ENCODE results near the gene ANKRD28.

ANKRD28 gene

GRCh38 chr3:15820911-15821310 lies 23.1 kb upstream of the ANKRD28 start:
- Histone ChIP-seq H3K27me3 (replicated peaks; ENCODE audit: insufficient read depth, low read length) (no peaks in the 10 kb centered on the region), H4K20me1 (ENCODE audit: insufficient read depth, low read length) (no peaks in the 10 kb centered on the region), H3K9ac (ENCODE audit: low read length) (no peak overlapping the region), H3K36me3 (replicated peaks; ENCODE audit: insufficient read depth, low read length) (no peaks in the 10 kb centered on the region), H3K9me2 (replicated peaks; ENCODE audit: insufficient read depth, low read length) (no peaks in the 10 kb centered on the region), H3F3A (ENCODE audit: insufficient read depth, low read length) (peaks cover 21% of the 10 kb centered on the region; the same call in 1 of the 2 replicates), H2AFZ (ENCODE audit: low read length) (no peak overlapping the region), H3K27ac (ENCODE audit: low read length) (no peak overlapping the region), H3K9me3 (replicated peaks; ENCODE audit: insufficient read depth, low read length) (no peaks in the 10 kb centered on the region), H3K79me2 (ENCODE audit: low read length) (peaks cover 98% of the 10 kb centered on the region), H3K4me1 (ENCODE audit: low read length) (peaks cover 31% of the 10 kb centered on the region), H3K4me3 (ENCODE audit: low read length) (no peak overlapping the region), H3K4me2 (ENCODE audit: low read depth, low read length) (no peak overlapping the region)
- TF ChIP-seq EZH2phosphoT487 (IDR thresholded peaks at IDR 0.05; ENCODE audit: low read length) (no peak), EZH2 (optimal IDR thresholded peaks at IDR 0.05; ENCODE audit: low read depth, low read length) (no peak)
- no peak for DNase-seq

- no peak for DNase-seq
- H4K20me1 ChIP-seq (ENCODE audit: insufficient read depth, low read length) = no peaks in the 10 kb centered on the region
- peaks cover 95% of the 10 kb centered on the region for H3K79me2 ChIP-seq (ENCODE audit: low read length)
- H3K27me3 ChIP-seq (replicated peaks; ENCODE audit: insufficient read depth, low read length) = no peaks in the 10 kb centered on the region
- no peaks in the 10 kb centered on the region for H3K36me3 ChIP-seq (replicated peaks; ENCODE audit: insufficient read depth, low read length)
- no peak overlapping the region for H3K4me3 ChIP-seq (ENCODE audit: low read length)
- H3K9ac ChIP-seq (ENCODE audit: low read length) = no peak overlapping the region
- peaks cover 31% of the 10 kb centered on the region for H3K4me1 ChIP-seq (ENCODE audit: low read length)
- H3K4me2 ChIP-seq (ENCODE audit: low read depth, low read length) = no peak overlapping the region
- H3K27ac ChIP-seq (ENCODE audit: low read length) = no peak overlapping the region
- no peak for TF ChIP-seq CTCF (IDR thresholded peaks at IDR 0.05; ENCODE audit: low read length)
- no peak for TF ChIP-seq EZH2 (optimal IDR thresholded peaks at IDR 0.05; ENCODE audit: low read depth, low read length)
- no peak overlapping the region for H2AFZ ChIP-seq (ENCODE audit: low read length)
- H3F3A ChIP-seq (ENCODE audit: insufficient read depth, low read length) = peaks cover 21% of the 10 kb centered on the region; the same call in 1 of the 2 replicates
- H3K9me3 ChIP-seq (replicated peaks; ENCODE audit: insufficient read depth, low read length) = no peaks in the 10 kb centered on the region
- H3K9me2 ChIP-seq (replicated peaks; ENCODE audit: insufficient read depth, low read length) = no peaks in the 10 kb centered on the region
Observed at GRCh38 chr3:15819576-15819975, 21.8 kb upstream of the ANKRD28 start.

GRCh38 chr3:15819043-15819442 lies 21.3 kb upstream of the ANKRD28 start:
- Histone ChIP-seq H3K9me3 (replicated peaks; ENCODE audit: insufficient read depth, low read length) (no peaks in the 10 kb centered on the region), H3K4me3 (ENCODE audit: low read length) (no peak overlapping the region)

More at GRCh38 chr3:15819043-15819442, 21.3 kb upstream of the ANKRD28 start:
- Histone ChIP-seq H3K36me3 (replicated peaks; ENCODE audit: insufficient read depth, low read length) (no peaks in the 10 kb centered on the region), H4K20me1 (ENCODE audit: insufficient read depth, low read length) (no peaks in the 10 kb centered on the region), H2AFZ (ENCODE audit: low read length) (no peak overlapping the region), H3K4me1 (ENCODE audit: low read length) (peaks cover 31% of the 10 kb centered on the region), H3K4me2 (ENCODE audit: low read depth, low read length) (peak overlapping the region; percentile 67; the same call in 1 of the 2 replicates), H3K9ac (ENCODE audit: low read length) (no peak overlapping the region), H3K27ac (ENCODE audit: low read length) (no peak overlapping the region), H3K79me2 (ENCODE audit: low read length) (peaks cover 95% of the 10 kb centered on the region), H3F3A (ENCODE audit: insufficient read depth, low read length) (peaks cover 21% of the 10 kb centered on the region; the same call in 1 of the 2 replicates), H3K9me2 (replicated peaks; ENCODE audit: insufficient read depth, low read length) (no peaks in the 10 kb centered on the region), H3K27me3 (replicated peaks; ENCODE audit: insufficient read depth, low read length) (no peaks in the 10 kb centered on the region)
- DNase-seq = no peak
- TF ChIP-seq CTCF (IDR thresholded peaks at IDR 0.05; ENCODE audit: low read length) (no peak), EZH2phosphoT487 (IDR thresholded peaks at IDR 0.05; ENCODE audit: low read length) (no peak), EZH2 (optimal IDR thresholded peaks at IDR 0.05; ENCODE audit: low read depth, low read length) (no peak)
